ENCODE measurements around the gene MYOM1.
"Not testable (repeated sequence)": the region's sequence is repeated elsewhere in the genome, so short reads cannot be mapped to it uniquely, and the experiment has no call there.

Gene MYOM1

GRCh38 chr18:3248658-3249359 lies 29.0 kb upstream of the MYOM1 start:
- no peak for DNase-seq

GRCh38 chr18:3248062-3248657 lies 28.4 kb upstream of the MYOM1 start:
- no peak for DNase-seq

GRCh38 chr18:3247240-3248061 lies 27.7 kb upstream of the MYOM1 start, which contains the start of gene MYL12A:
MYL12A (plus strand) TSS chr18:3247801; CDS start chr18:3253248, 5,447 bp downstream.
- DNase-seq, result peak; percentile 98

GRCh38 chr18:3246635-3247239 lies 27.0 kb upstream of the MYOM1 start:
- DNase-seq, result peak; percentile 12

- peak; percentile 87 for DNase-seq
Measured at GRCh38 chr18:3245853-3246634, 26.3 kb upstream of the MYOM1 start.

- DNase-seq, result no peak
Measured at GRCh38 chr18:3245185-3245564, 25.4 kb upstream of the MYOM1 start.

- DNase-seq, result no peak
Measured at GRCh38 chr18:3238742-3239141, 19.0 kb upstream of the MYOM1 start.

- DNase-seq, result no peak
Measured at GRCh38 chr18:3236470-3236869, 16.7 kb upstream of the MYOM1 start.

GRCh38 chr18:3235846-3236245 lies 16.1 kb upstream of the MYOM1 start:
- no peak for DNase-seq

GRCh38 chr18:3234457-3234856 lies 14.7 kb upstream of the MYOM1 start:
- DNase-seq, result no peak

- no peak for DNase-seq
Measured at GRCh38 chr18:3233433-3234168, 13.8 kb upstream of the MYOM1 start.

GRCh38 chr18:3233004-3233403 lies 13.2 kb upstream of the MYOM1 start:
- DNase-seq, result no peak

GRCh38 chr18:3230401-3231334 lies 10.9 kb upstream of the MYOM1 start:
- DNase-seq, result no peak

- no peak for DNase-seq
Measured at GRCh38 chr18:3226048-3226447, 6.3 kb upstream of the MYOM1 start.

- DNase-seq, result no peak
Measured at GRCh38 chr18:3225588-3225987, 5.8 kb upstream of the MYOM1 start.

GRCh38 chr18:3224223-3224622 lies 4.5 kb upstream of the MYOM1 start:
- DNase-seq, result no peak

- DNase-seq, result no peak
Measured at GRCh38 chr18:3223356-3223755, 3.6 kb upstream of the MYOM1 start.

GRCh38 chr18:3221496-3221895 lies 1.7 kb upstream of the MYOM1 start:
- DNase-seq, result no peak

GRCh38 chr18:3220868-3221267 lies 1.1 kb upstream of the MYOM1 start:
- DNase-seq, result not testable (repeated sequence)

- DNase-seq, result no peak
Measured at GRCh38 chr18:3219241-3219630, 532 bp downstream of the MYOM1 start.

GRCh38 chr18:3218819-3219218 lies 949 bp downstream of the MYOM1 start:
- no peak for DNase-seq

All from stimulated activated CD4-positive, alpha-beta T cell treated with anti-CD3 and anti-CD28 coated beads, Interleukin-1b, Interleukin-23, amount 100 ng/mL, for 48 hours (primary cell).